ENCODE data around the gene TMEM147.
"Not testable (repeated sequence)": the region's sequence is repeated elsewhere in the genome, so short reads cannot be mapped to it uniquely, and the experiment has no call there.

Gene TMEM147

GRCh38 chr19:35563207-35563829, 17.9 kb downstream of the TMEM147 start, which contains the start of gene ATP4A:
Gene ATP4A, minus strand, starts transcription at chr19:35563658. Its CDS starts 29 bp downstream, at chr19:35563629.
- no peak for DNase-seq (ENCODE audit: low read depth)

- no peak for DNase-seq (ENCODE audit: low read depth)
These were observed 19.8 kb downstream of the TMEM147 start for GRCh38 chr19:35565016-35565856.

- DNase-seq (ENCODE audit: low read depth): no peak
These were observed 21.3 kb downstream of the TMEM147 start for GRCh38 chr19:35566738-35567137.

- no peak for DNase-seq (ENCODE audit: low read depth)
These were observed 23.9 kb downstream of the TMEM147 start for GRCh38 chr19:35569281-35569781.

- DNase-seq (ENCODE audit: low read depth): no peak
These were observed 26.1 kb downstream of the TMEM147 start for GRCh38 chr19:35571406-35571965.

GRCh38 chr19:35577918-35578317, 32.5 kb downstream of the TMEM147 start:
- no peak for DNase-seq (ENCODE audit: low read depth)

- no peak for DNase-seq (ENCODE audit: low read depth)
These were observed 33.3 kb downstream of the TMEM147 start for GRCh38 chr19:35578707-35579106.

- no peak for DNase-seq (ENCODE audit: low read depth)
These were observed 37.3 kb downstream of the TMEM147 start for GRCh38 chr19:35582760-35583159.

- no peak for DNase-seq (ENCODE audit: low read depth)
These were observed 40.4 kb downstream of the TMEM147 start, which contains the start of gene PMIS2 for GRCh38 chr19:35585848-35586247. Gene PMIS2, plus strand, starts transcription at chr19:35586173. Its CDS starts 87 bp downstream, at chr19:35586260.

GRCh38 chr19:35587321-35587720, 41.9 kb downstream of the TMEM147 start:
- DNase-seq (ENCODE audit: low read depth): no peak

GRCh38 chr19:35590875-35591274, 45.4 kb downstream of the TMEM147 start:
- DNase-seq (ENCODE audit: low read depth): no peak

GRCh38 chr19:35592226-35592625, 46.8 kb downstream of the TMEM147 start:
- DNase-seq (ENCODE audit: low read depth): no peak

- DNase-seq (ENCODE audit: low read depth): not testable (repeated sequence)
These were observed 49.6 kb downstream of the TMEM147 start for GRCh38 chr19:35595026-35595425.

- no peak for DNase-seq (ENCODE audit: low read depth)
These were observed 50.5 kb downstream of the TMEM147 start for GRCh38 chr19:35595928-35596327.

GRCh38 chr19:35596366-35596999, 51.1 kb downstream of the TMEM147 start:
- no peak for DNase-seq (ENCODE audit: low read depth)
